ENCODE results near the gene GOLPH3L. TPM values are rescaled to one million over a fixed set of nuclear protein-coding genes. Genes with fewer than 3 reads are reported as not detected.

GOLPH3L gene
- total and polyA plus RNA-seq, 4 experiments from 2014 or later: 16.7 to 30.4 (median 27.7) TPM

DNA sequence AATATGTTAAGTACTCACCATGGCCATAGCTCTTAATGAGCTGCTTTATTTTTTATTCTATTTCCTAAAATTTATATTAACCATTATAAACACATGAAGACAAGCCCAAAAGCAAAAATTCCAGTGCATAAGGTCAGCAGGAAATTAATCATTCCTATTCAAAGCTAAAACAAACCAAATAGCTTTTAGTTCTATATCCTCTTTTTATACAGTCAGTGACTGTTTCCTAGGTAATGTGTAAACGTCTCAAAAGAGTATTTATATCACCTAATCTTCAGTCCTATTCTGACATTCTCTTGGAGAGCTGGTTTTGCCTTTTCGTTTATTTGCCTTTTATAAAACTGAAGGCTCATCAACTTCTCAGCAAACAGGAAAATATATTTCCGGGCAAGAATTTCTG lies 4.2 kb downstream of the GOLPH3L start:
- H3K27me3 Mint-ChIP-seq: no peaks in the 10 kb centered on the region
- no peaks in the 10 kb centered on the region for H3K9me3 ChIP-seq (ENCODE audit: control insufficient read depth in 1 of 2, low read length in 2 of 2)
- ChIA-PET POLR2A (ENCODE audit: partially characterized antibody) (interaction anchor here (1.0 to 1.4 kb wide), 2 partner anchors 15 to 122 kb away, joined by 3 read pairs; no protein-coding TSS in a partner anchor), CTCF (ENCODE audit: partially characterized antibody) (interaction anchor here (0.5 to 1.1 kb wide), 3 partner anchors 9 to 407 kb away, joined by 3 to 7 read pairs (median 3); no protein-coding TSS in a partner anchor)
- no peaks in the 10 kb centered on the region for H3K9me3 Mint-ChIP-seq
- no peak overlapping the region for H3K4me3 ChIP-seq (ENCODE audit: low read length in 2 of 2)
- H3K36me3 ChIP-seq (ENCODE audit: insufficient read depth, low read length): peaks cover 11% of the 10 kb centered on the region
- H3K27me3 ChIP-seq (ENCODE audit: insufficient read depth, low read length): no peaks in the 10 kb centered on the region
- H3K4me3 Mint-ChIP-seq: no peak overlapping the region
- peaks cover 29 to 49% of the 10 kb centered on the region in 2 donors for H3K36me3 Mint-ChIP-seq
- H3K4me1 ChIP-seq (ENCODE audit: insufficient read depth, low read length): peaks cover 16% of the 10 kb centered on the region
- no peak overlapping the region for H3K27ac ChIP-seq (ENCODE audit: low read depth, low read length)
- peaks cover 23 to 51% (median 34%) of the 10 kb centered on the region in 4 donors for H3K4me1 Mint-ChIP-seq
- intact Hi-C loops (cut with micrococcal nuclease): no loop called here
- no peak for DNase-seq
- H3K27ac Mint-ChIP-seq: no peak overlapping the region

DNA sequence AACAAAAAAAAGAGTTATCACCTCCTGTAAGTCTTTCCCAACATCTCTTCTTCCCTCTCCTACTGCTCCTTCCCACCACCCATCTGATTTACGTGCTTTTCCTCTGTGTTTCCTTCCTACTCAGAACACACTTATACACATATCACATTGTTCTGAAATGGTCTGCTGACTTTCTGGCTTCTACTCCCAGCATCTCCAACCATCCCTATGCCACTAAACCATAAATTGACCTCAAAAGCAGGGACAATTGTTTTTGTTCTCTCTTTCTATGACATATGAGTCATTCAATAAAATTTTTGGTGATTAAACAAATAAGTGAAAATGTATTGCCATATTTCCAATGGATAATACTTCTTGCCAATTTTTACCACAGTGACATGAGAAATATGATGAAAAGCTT lies 8.2 kb downstream of the GOLPH3L start:
- Mint-ChIP-seq H3K9me3 (no peaks in the 10 kb centered on the region), H3K36me3 (peaks cover 21 to 48% of the 10 kb centered on the region in 2 donors), H3K4me1 (peaks cover 13 to 25% (median 22%) of the 10 kb centered on the region in 4 donors), H3K27ac (peak overlapping the region in 3 of 7 donors; percentile 9 to 69 (median 65)), H3K4me3 (no peak overlapping the region), H3K27me3 (no peaks in the 10 kb centered on the region)
- CTCF ChIA-PET (ENCODE audit: partially characterized antibody): no interaction called here
- peaks cover 15% of the 10 kb centered on the region for H3K4me1 ChIP-seq (ENCODE audit: insufficient read depth, low read length)
- no peak overlapping the region for H3K27ac ChIP-seq (ENCODE audit: low read depth, low read length)
- no peaks in the 10 kb centered on the region for H3K27me3 ChIP-seq (ENCODE audit: insufficient read depth, low read length)
- H3K9me3 ChIP-seq (ENCODE audit: control insufficient read depth in 1 of 2, low read length in 2 of 2): no peaks in the 10 kb centered on the region
- intact Hi-C loops (cut with micrococcal nuclease): no loop called here
- POLR2A ChIA-PET (ENCODE audit: partially characterized antibody): no interaction called here
- no peak for DNase-seq
- H3K36me3 ChIP-seq (ENCODE audit: insufficient read depth, low read length): peaks cover 11% of the 10 kb centered on the region
- H3K4me3 ChIP-seq (ENCODE audit: low read length in 2 of 2): no peak overlapping the region

DNA sequence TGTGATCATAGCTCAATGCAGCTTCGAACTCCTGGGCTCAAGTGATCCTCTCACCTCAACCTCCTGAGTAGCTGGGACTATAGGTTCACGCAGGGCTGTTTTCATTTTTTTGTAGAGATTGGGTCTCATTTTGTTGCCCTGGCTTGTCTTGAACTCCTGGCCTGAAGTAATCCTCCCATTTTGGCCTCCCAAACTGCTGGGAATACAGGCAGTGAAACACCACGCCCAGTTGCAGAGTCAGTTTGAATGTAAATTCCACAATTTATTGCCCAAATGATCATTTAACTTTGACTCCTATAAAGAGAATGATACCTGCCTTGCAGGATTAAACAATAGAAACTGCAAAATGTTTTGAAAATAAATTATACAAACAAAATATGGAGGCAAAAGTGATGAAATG lies 10.7 kb downstream of the GOLPH3L start:
- no peaks in the 10 kb centered on the region for H3K9me3 Mint-ChIP-seq
- H3K4me1 Mint-ChIP-seq: peaks cover 17 to 23% (median 22%) of the 10 kb centered on the region in 4 donors
- intact Hi-C loops (cut with micrococcal nuclease): no loop called here
- Histone ChIP-seq H3K4me3 (ENCODE audit: low read length in 2 of 2) (no peak overlapping the region), H3K36me3 (ENCODE audit: insufficient read depth, low read length) (no peaks in the 10 kb centered on the region), H3K27me3 (ENCODE audit: insufficient read depth, low read length) (no peaks in the 10 kb centered on the region), H3K27ac (ENCODE audit: low read depth, low read length) (no peak overlapping the region), H3K9me3 (ENCODE audit: control insufficient read depth in 1 of 2, low read length in 2 of 2) (no peaks in the 10 kb centered on the region), H3K4me1 (ENCODE audit: insufficient read depth, low read length) (peaks cover 9% of the 10 kb centered on the region)
- H3K36me3 Mint-ChIP-seq: peaks cover 20 to 42% of the 10 kb centered on the region in 2 donors
- CTCF ChIA-PET (ENCODE audit: partially characterized antibody): interaction anchor here (1.1 to 1.3 kb wide), 2 partner anchors 11 to 22 kb away, joined by 3 read pairs; partner anchors contain the start of gene GOLPH3L
- peak overlapping the region in 1 of 7 donors; percentile 48 for H3K27ac Mint-ChIP-seq
- H3K27me3 Mint-ChIP-seq: no peaks in the 10 kb centered on the region
- DNase-seq: no peak
- POLR2A ChIA-PET (ENCODE audit: partially characterized antibody): interaction anchor here (1.7 kb wide), 1 partner anchor 11 kb away, joined by 6 read pairs; the partner anchor contains the start of gene GOLPH3L
- H3K4me3 Mint-ChIP-seq: no peak overlapping the region

DNA sequence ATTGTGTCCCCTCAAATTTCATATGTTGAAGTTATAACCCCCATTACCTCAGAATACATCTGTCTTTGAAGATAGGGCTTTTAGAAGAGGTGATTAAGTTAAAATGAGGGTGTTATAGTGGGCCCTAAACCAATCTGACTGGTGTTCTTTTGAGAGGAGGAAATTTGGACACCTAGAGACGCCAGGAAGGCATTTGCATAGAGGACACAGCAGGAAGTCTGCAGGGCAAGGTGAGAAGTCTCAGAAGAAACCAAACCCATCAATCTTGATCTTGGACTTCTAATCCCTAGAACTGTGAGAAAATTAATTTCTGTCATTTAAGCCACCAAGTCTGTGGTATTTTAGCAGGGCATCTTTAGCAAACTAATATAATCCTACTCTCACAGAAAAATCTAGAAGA lies 13.0 kb downstream of the GOLPH3L start:
- Histone ChIP-seq H3K27me3 (ENCODE audit: insufficient read depth, low read length) (no peaks in the 10 kb centered on the region), H3K9me3 (ENCODE audit: control insufficient read depth in 1 of 2, low read length in 2 of 2) (no peaks in the 10 kb centered on the region), H3K4me3 (ENCODE audit: low read length in 2 of 2) (no peak overlapping the region), H3K36me3 (ENCODE audit: insufficient read depth, low read length) (no peaks in the 10 kb centered on the region), H3K27ac (ENCODE audit: low read depth, low read length) (no peak overlapping the region), H3K4me1 (ENCODE audit: insufficient read depth, low read length) (peaks cover 9% of the 10 kb centered on the region)
- H3K4me1 Mint-ChIP-seq: peaks cover 14 to 24% (median 16%) of the 10 kb centered on the region in 4 donors
- H3K4me3 Mint-ChIP-seq: peak overlapping the region in 4 of 8 donors; percentile 11 to 65 (median 42)
- DNase-seq: no peak
- intact Hi-C loops (cut with micrococcal nuclease): no loop called here
- H3K27me3 Mint-ChIP-seq: no peaks in the 10 kb centered on the region
- H3K36me3 Mint-ChIP-seq: peaks cover 15 to 40% of the 10 kb centered on the region in 2 donors
- POLR2A ChIA-PET (ENCODE audit: partially characterized antibody): interaction anchor here (0.7 kb wide), 1 partner anchor 13 kb away, joined by 4 read pairs; the partner anchor contains the start of gene GOLPH3L
- H3K9me3 Mint-ChIP-seq: no peaks in the 10 kb centered on the region
- H3K27ac Mint-ChIP-seq: peak overlapping the region; percentile 4 to 82 (median 73)
- CTCF ChIA-PET (ENCODE audit: partially characterized antibody): interaction anchor here (0.7 to 2.5 kb wide), 7 partner anchors 9 to 341 kb away, joined by 3 to 12 read pairs (median 4); partner anchors contain the start of gene GOLPH3L

DNA sequence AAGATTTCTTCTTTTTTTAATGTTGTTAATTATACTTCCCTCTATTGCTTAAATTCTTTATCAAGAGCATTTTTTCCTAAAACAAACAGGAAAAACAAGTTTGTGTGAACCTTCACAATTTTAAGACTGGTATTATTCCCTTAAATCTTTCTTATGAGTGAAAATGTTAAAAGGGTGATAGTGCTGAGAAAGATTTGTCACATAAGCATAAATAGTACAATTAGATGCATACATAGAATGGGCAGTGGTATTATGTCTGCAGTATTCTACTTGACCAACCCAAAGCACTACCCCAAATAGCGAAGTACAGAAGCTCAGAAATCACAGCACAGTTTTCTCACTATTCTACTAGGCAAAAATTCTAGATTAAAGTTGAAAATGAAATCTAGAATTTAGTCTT lies 18.0 kb downstream of the GOLPH3L start:
- H3K4me1 Mint-ChIP-seq: peaks cover 9 to 22% (median 12%) of the 10 kb centered on the region in 4 donors
- Histone ChIP-seq H3K27ac (ENCODE audit: low read depth, low read length) (no peak overlapping the region), H3K9me3 (ENCODE audit: control insufficient read depth in 1 of 2, low read length in 2 of 2) (no peaks in the 10 kb centered on the region), H3K4me1 (ENCODE audit: insufficient read depth, low read length) (peaks cover 3% of the 10 kb centered on the region), H3K4me3 (ENCODE audit: low read length in 2 of 2) (no peak overlapping the region), H3K27me3 (ENCODE audit: insufficient read depth, low read length) (no peaks in the 10 kb centered on the region), H3K36me3 (ENCODE audit: insufficient read depth, low read length) (no peaks in the 10 kb centered on the region)
- H3K9me3 Mint-ChIP-seq: no peaks in the 10 kb centered on the region
- H3K36me3 Mint-ChIP-seq: peaks cover 9 to 28% of the 10 kb centered on the region in 2 donors
- ChIA-PET CTCF (ENCODE audit: partially characterized antibody) (interaction anchor here (1.6 kb wide), 1 partner anchor 118 kb away, joined by 3 read pairs; no protein-coding TSS in a partner anchor), POLR2A (ENCODE audit: partially characterized antibody) (no interaction called here)
- DNase-seq: no peak
- H3K4me3 Mint-ChIP-seq: no peak overlapping the region
- H3K27me3 Mint-ChIP-seq: no peaks in the 10 kb centered on the region
- peak overlapping the region in 1 of 7 donors; percentile 66 for H3K27ac Mint-ChIP-seq
- intact Hi-C loops (cut with micrococcal nuclease): no loop called here

DNA sequence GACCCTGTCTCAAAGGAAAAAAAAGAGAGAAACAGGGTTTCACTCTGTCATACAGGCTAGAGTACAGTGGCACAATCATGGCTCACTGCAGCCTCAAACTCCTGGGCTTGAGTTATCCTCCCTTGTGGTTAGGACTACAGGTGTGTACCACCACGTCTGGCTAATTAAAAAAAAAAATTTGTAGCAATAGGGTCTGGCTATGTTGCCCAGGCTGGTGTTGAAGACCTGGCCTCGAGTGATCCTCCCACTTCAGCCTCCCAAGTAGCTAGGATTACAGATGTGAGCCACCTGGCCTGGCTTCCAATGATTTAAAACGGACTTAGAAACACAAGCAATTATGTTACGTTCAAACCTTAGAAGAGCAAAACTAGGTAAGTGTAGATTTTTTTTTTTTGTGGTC lies 22.1 kb downstream of the GOLPH3L start:
- Histone ChIP-seq H3K27me3 (ENCODE audit: insufficient read depth, low read length) (no peaks in the 10 kb centered on the region), H3K4me1 (ENCODE audit: insufficient read depth, low read length) (no peaks in the 10 kb centered on the region), H3K27ac (ENCODE audit: low read depth, low read length) (no peak overlapping the region), H3K4me3 (ENCODE audit: low read length in 2 of 2) (no peak overlapping the region), H3K36me3 (ENCODE audit: insufficient read depth, low read length) (no peaks in the 10 kb centered on the region), H3K9me3 (ENCODE audit: control insufficient read depth in 1 of 2, low read length in 2 of 2) (no peaks in the 10 kb centered on the region)
- no peaks in the 10 kb centered on the region for H3K27me3 Mint-ChIP-seq
- H3K4me1 Mint-ChIP-seq: peaks cover 4 to 9% (median 6%) of the 10 kb centered on the region in 4 donors
- DNase-seq: no peak
- H3K9me3 Mint-ChIP-seq: no peaks in the 10 kb centered on the region
- H3K27ac Mint-ChIP-seq: peak overlapping the region in 1 of 7 donors; percentile 80
- peaks cover 10 to 14% of the 10 kb centered on the region in 2 donors for H3K36me3 Mint-ChIP-seq
- intact Hi-C loops (cut with micrococcal nuclease): no loop called here
- no peak overlapping the region for H3K4me3 Mint-ChIP-seq
- ChIA-PET CTCF (ENCODE audit: partially characterized antibody) (no interaction called here), POLR2A (ENCODE audit: partially characterized antibody) (no interaction called here)

DNA sequence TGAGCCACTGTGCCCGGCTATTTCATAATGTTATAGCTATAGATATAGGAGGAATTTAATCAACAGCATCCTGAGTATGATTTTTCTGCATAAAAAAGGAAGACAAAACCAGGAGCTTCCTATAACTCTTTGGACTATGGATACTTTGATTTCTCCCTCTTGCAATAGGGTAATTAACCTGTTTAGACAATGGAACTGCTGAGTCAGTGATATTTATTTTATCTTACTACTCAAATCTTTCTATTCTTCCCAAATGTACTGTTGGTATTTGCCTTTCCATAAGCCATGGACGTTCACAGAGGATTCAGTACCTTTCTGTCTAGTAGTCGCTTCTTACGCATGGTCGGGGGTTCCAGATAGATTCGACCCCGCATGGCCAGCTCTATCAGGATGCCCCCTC lies 33.6 kb downstream of the GOLPH3L start:
- Mint-ChIP-seq H3K27me3 (no peaks in the 10 kb centered on the region), H3K27ac (no peak overlapping the region), H3K4me1 (peaks cover 0 to 10% (median 5%) of the 10 kb centered on the region in 4 donors), H3K9me3 (no peaks in the 10 kb centered on the region), H3K36me3 (peaks cover 34 to 38% of the 10 kb centered on the region in 2 donors), H3K4me3 (no peak overlapping the region)
- H3K4me1 ChIP-seq (ENCODE audit: insufficient read depth, low read length): no peaks in the 10 kb centered on the region
- no peak for DNase-seq
- ChIA-PET CTCF (ENCODE audit: partially characterized antibody) (no interaction called here), POLR2A (ENCODE audit: partially characterized antibody) (no interaction called here)
- no peaks in the 10 kb centered on the region for H3K27me3 ChIP-seq (ENCODE audit: insufficient read depth, low read length)
- H3K36me3 ChIP-seq (ENCODE audit: insufficient read depth, low read length): peaks cover 26% of the 10 kb centered on the region
- H3K9me3 ChIP-seq (ENCODE audit: control insufficient read depth in 1 of 2, low read length in 2 of 2): no peaks in the 10 kb centered on the region
- intact Hi-C loops (cut with micrococcal nuclease): no loop called here
- no peak overlapping the region for H3K4me3 ChIP-seq (ENCODE audit: low read length in 2 of 2)
- H3K27ac ChIP-seq (ENCODE audit: low read depth, low read length): no peak overlapping the region

All from CD4-positive, alpha-beta memory T cell (primary cell).